IMR-90 (cell line): ENCODE data around the gene METTL8. TPM values are rescaled to one million over a fixed set of nuclear protein-coding genes. Genes with fewer than 3 reads are reported as not detected.

Source experiments
- ATAC-seq: fragments of 200-7000 bp; cut with Tn5 transposase; 2 replicates; pipeline ENCODE4 v1.9.1; 2020; ENCODE audit warnings: low read depth, mild to moderate bottlenecking, moderate library complexity
- BruUV-seq: library from RNA; stranded (reverse); fragments of 400-500 nt; replicated peaks from 2 replicates; lab custom pipeline; 2021; lab: Mats Ljungman, UMichigan
- CTCF ChIA-PET: fragments of 300-600 bp; formaldehyde crosslinking; extraction: SDS; loops from one replicate; lab custom pipeline; 2021; ENCODE audit warnings: antibody characterized with exemption; lab: Yijun Ruan, JAX
- POLR2A ChIA-PET: fragments of 300-600 bp; sonication (Branson Sonifier 250); formaldehyde crosslinking; loops from one replicate; lab custom pipeline; 2022; ENCODE audit warnings: antibody characterized with exemption; ENCODE audit not compliant: unreplicated experiment; lab: Charles Lee
- DNase-seq: peaks from one replicate; pipeline ENCODE4 v3.0.0; 2013
- H2AFZ ChIP-seq: replicated peaks from 2 replicates; pipeline ENCODE3; 2013; ENCODE audit warnings: low read length, mild to moderate bottlenecking; ENCODE audit not compliant: poor library complexity
- H2AK5ac ChIP-seq: 2 replicates; pipeline ENCODE4 v1.6.1; 2013; ENCODE audit warnings: low read depth, low read length, inconsistent platforms
- H2AK9ac ChIP-seq: replicated peaks from 2 replicates; pipeline ENCODE3; 2013; ENCODE audit warnings: mild to moderate bottlenecking, low read depth, low read length, moderate library complexity; ENCODE audit not compliant: poor library complexity
- H2BK120ac ChIP-seq: 2 replicates; pipeline ENCODE4 v1.6.1; 2013; ENCODE audit warnings: low read depth, low read length, inconsistent platforms
- H2BK15ac ChIP-seq: 3 replicates; pipeline ENCODE4 v1.6.1; 2013; ENCODE audit warnings: low read depth, low read length, inconsistent platforms
- H2BK20ac ChIP-seq: 2 replicates; pipeline ENCODE4 v1.6.1; 2013; ENCODE audit warnings: low read depth, mild to moderate bottlenecking, inconsistent platforms, low read length, moderate library complexity
- H2BK5ac ChIP-seq: 2 replicates; pipeline ENCODE4 v1.6.1; 2013; ENCODE audit warnings: mild to moderate bottlenecking, low read depth, low read length, inconsistent platforms; ENCODE audit not compliant: poor library complexity, severe bottlenecking
- H3K14ac ChIP-seq: replicated peaks from 2 replicates; pipeline ENCODE4 v1.6.1; 2013; ENCODE audit warnings: low read depth, low read length, inconsistent platforms
- H3K18ac ChIP-seq: 2 replicates; pipeline ENCODE4 v1.6.1; 2013; ENCODE audit warnings: low read depth, low read length, control low read depth
- H3K23ac ChIP-seq: 2 replicates; pipeline ENCODE4 v1.6.1; 2013; ENCODE audit warnings: low read depth, low read length, inconsistent platforms
- H3K27ac ChIP-seq: 2 replicates; pipeline ENCODE4 v1.5.1; 2013; ENCODE audit warnings: mild to moderate bottlenecking, control low read depth, low read length; ENCODE audit not compliant: insufficient read depth
- H3K27me3 ChIP-seq: 2 replicates; pipeline ENCODE4 v1.6.1; 2013; ENCODE audit warnings: low read length; ENCODE audit not compliant: control insufficient read depth, insufficient read depth
- H3K36me3 ChIP-seq: 2 replicates; pipeline ENCODE4 v1.6.1; 2013; ENCODE audit warnings: low read length, mixed read lengths; ENCODE audit not compliant: control insufficient read depth, insufficient read depth
- H3K4ac ChIP-seq: 2 replicates; pipeline ENCODE4 v1.6.1; 2013; ENCODE audit warnings: low read depth, low read length, inconsistent platforms
- H3K4me1 ChIP-seq: 2 replicates; pipeline ENCODE4 v1.6.1; 2013; ENCODE audit warnings: low read length, mixed read lengths; ENCODE audit not compliant: control insufficient read depth, insufficient read depth
- H3K4me2 ChIP-seq: 2 replicates; pipeline ENCODE4 v1.6.1; 2013; ENCODE audit warnings: low read depth, mild to moderate bottlenecking, control low read depth, low read length, moderate library complexity
- H3K4me3 ChIP-seq: 2 replicates; pipeline ENCODE4 v1.5.1; 2013; ENCODE audit warnings: low read depth, mild to moderate bottlenecking, control low read depth, low read length, moderate library complexity; ENCODE audit not compliant: insufficient read depth
- H3K56ac ChIP-seq: 2 replicates; pipeline ENCODE4 v1.6.1; 2013; ENCODE audit warnings: low read length, inconsistent platforms; ENCODE audit not compliant: insufficient read depth; ENCODE audit errors: extremely low read depth
- H3K79me1 ChIP-seq, 2 experiments: 2 replicates each; pipeline ENCODE4 v1.6.1; 2013; ENCODE audit warnings: low read length in 2 of 2, inconsistent platforms in 1 of 2, low read depth in 1 of 2
- H3K9ac ChIP-seq: 2 replicates; pipeline ENCODE4 v1.6.1; 2013; ENCODE audit warnings: low read depth, low read length, control low read depth
- H3K9me1 ChIP-seq: 2 replicates; pipeline ENCODE4 v1.6.1; 2013; ENCODE audit warnings: low read length, inconsistent platforms; ENCODE audit not compliant: insufficient read depth
- H3K9me3 ChIP-seq: 2 replicates; pipeline ENCODE4 v1.6.1; 2013; ENCODE audit warnings: low read length; ENCODE audit not compliant: control insufficient read depth, insufficient read depth
- H4K20me1 ChIP-seq: 2 replicates; pipeline ENCODE4 v1.6.1; 2013; ENCODE audit warnings: low read length, inconsistent platforms; ENCODE audit not compliant: insufficient read depth
- H4K5ac ChIP-seq: 2 replicates; pipeline ENCODE4 v1.6.1; 2013; ENCODE audit warnings: mild to moderate bottlenecking, low read depth, low read length, control low read depth
- H4K8ac ChIP-seq, 2 experiments: 2 replicates each; pipeline ENCODE4 v1.6.1; 2013; ENCODE audit warnings: low read depth in 2 of 2, low read length in 2 of 2, control low read depth in 1 of 2, inconsistent platforms in 1 of 2
- H4K91ac ChIP-seq: 2 replicates; pipeline ENCODE4 v1.6.1; 2013; ENCODE audit warnings: low read depth, low read length, inconsistent platforms; ENCODE audit not compliant: insufficient read depth
- CEBPB ChIP-seq: IDR thresholded peaks from 2 replicates; pipeline ENCODE4 v1.6.1; 2012; ENCODE audit warnings: low read depth, low read length, improper control_type of control experiment
- CHD1 ChIP-seq: IDR thresholded peaks from 2 replicates; pipeline ENCODE4 v1.6.1; 2012; ENCODE audit warnings: low read depth, low read length, improper control_type of control experiment
- FOS ChIP-seq: fragments of 150-350 bp; IDR thresholded peaks from 2 replicates; pipeline ENCODE4 v1.6.1; 2016; ENCODE audit warnings: low read depth, low read length
- MAZ ChIP-seq: IDR thresholded peaks from 2 replicates; pipeline ENCODE4 v1.6.1; 2012; ENCODE audit warnings: low read depth, mild to moderate bottlenecking, low read length, improper control_type of control experiment, moderate library complexity, borderline replicate concordance
- POLR2A ChIP-seq: IDR thresholded peaks from 2 replicates; pipeline ENCODE4 v1.6.1; 2012; ENCODE audit warnings: mild to moderate bottlenecking, low read depth, low read length
- SMC3 ChIP-seq: fragments of 150-350 bp; IDR thresholded peaks from 2 replicates; pipeline ENCODE4 v1.6.1; 2016; ENCODE audit warnings: low read depth, mild to moderate bottlenecking, antibody characterized with exemption, low read length, moderate library complexity
- WGBS, 2 experiments: methylation state at CpG; one replicate each; pipeline versions ENCODE4 v1.1.5 to v1.1.7; 2013; ENCODE audit warnings: missing lambda C conversion rate in 2 of 2; ENCODE audit not compliant: insufficient read length in 1 of 2; ENCODE audit errors: extremely low coverage in 2 of 2; 5-methylcytosine and 5-hydroxymethylcytosine counted together
- dilution Hi-C: fragments of 300-500 bp; cut with HindIII; formaldehyde crosslinking; loops from one replicate; pipeline ENCODE4 v1.14.3; 2018; ENCODE audit warnings: low sequenced_read_pairs; ENCODE audit not compliant: unreplicated experiment
- in situ Hi-C: fragments of 300-500 bp; cut with MboI; formaldehyde crosslinking; loops from 3 replicates; pipeline ENCODE4 v1.14.3; 2019; ENCODE audit warnings: low sequenced_read_pairs, inconsistent platforms, mixed read lengths
- intact Hi-C: fragments of 100-400 bp; cut with micrococcal nuclease; formaldehyde crosslinking; loops from 2 replicates; pipeline ENCODE4 v1.10.0; 2022
- polyA plus RNA-seq, 3 experiments: library from polyadenylated mRNA; depleted of rRNA; stranded (reverse); fragments of >200 nt; gene quantifications; 2 replicates each; pipeline ENCODE4 v1.2.3, GENCODE V29; 2012; ENCODE audit warnings: low replicate concordance in 1 of 3
- total RNA-seq: library from RNA; depleted of rRNA; stranded (reverse); fragments of >200 nt; gene quantifications from 2 replicates; pipeline ENCODE4 v1.2.3, GENCODE V29; 2012
- TF ChIP-seq, protein P1 (sequence below): fragments of 150-350 bp; IDR thresholded peaks from 2 replicates; pipeline ENCODE4 v1.6.1; 2017; ENCODE audit warnings: mild to moderate bottlenecking, antibody characterized with exemption, low read length, low read depth
- TF ChIP-seq, protein P2 (sequence below): conservative IDR thresholded peaks from 2 replicates; pipeline ENCODE4 v1.5.1; 2012; ENCODE audit warnings: mild to moderate bottlenecking, low read depth, low read length, improper control_type of control experiment
- TF ChIP-seq, protein P3 (sequence below): fragments of 150-350 bp; IDR thresholded peaks from 2 replicates; pipeline ENCODE4 v1.6.1; 2016; ENCODE audit warnings: low read depth, mild to moderate bottlenecking, low read length, moderate library complexity, borderline replicate concordance

Gene METTL8
- total and polyA plus RNA-seq, 2 of the 4 experiments (the other 2 are of a cell fraction): 6.9 to 10.6 TPM

DNA sequence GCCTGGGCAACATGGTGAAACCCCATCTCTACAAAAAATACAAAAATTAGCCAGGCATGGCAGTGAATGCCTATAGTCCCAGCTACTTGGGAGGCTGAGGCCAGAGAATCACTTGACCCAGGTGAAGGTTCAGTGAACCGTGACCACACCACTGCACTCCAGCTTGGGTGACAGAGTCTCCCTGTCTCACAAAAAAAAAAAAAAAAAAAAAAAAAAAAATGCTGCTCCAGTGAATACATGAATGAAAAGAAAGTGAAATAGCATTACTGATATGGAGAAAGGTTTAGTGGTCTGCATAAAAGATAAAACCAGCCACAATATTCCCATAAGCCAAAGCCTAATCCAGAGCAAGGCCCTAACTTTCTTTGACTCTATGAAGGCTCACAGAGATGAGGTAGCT, 44.5 kb downstream of the METTL8 start:
- ChIA-PET POLR2A (interaction anchor here (0.7 kb wide), 1 partner anchor 21 kb away, joined by 20 read pairs; no protein-coding TSS in a partner anchor), CTCF (interaction anchor here (0.8 kb wide), 1 partner anchor 10 kb away, joined by 4 read pairs; no protein-coding TSS in a partner anchor)
- DNase-seq: no peak
- Histone ChIP-seq H3K4ac (no peak overlapping the region), H3K9ac (no peak overlapping the region), H4K91ac (no peak overlapping the region), H4K20me1 (no peaks in the 10 kb centered on the region), H3K9me1 (0 out of 2 replicates have a peak, but pooled peaks cover 4% of the 10 kb centered on the region), H3K79me1 (peaks cover 3 to 8% of the 10 kb centered on the region in 2 experiments; a peak in 2 of 4 replicates), H3K27ac (no peak overlapping the region), H3K4me2 (no peak overlapping the region), H2AK9ac (no peak overlapping the region), H3K4me3 (no peak overlapping the region), H3K4me1 (peaks cover 3% of the 10 kb centered on the region), H3K14ac (no peak overlapping the region), H2BK120ac (no peak overlapping the region), H2BK20ac (no peak overlapping the region), H2BK5ac (no peak overlapping the region), H2AFZ (no peak overlapping the region), H2AK5ac (no peak overlapping the region), H4K5ac (no peak overlapping the region), H3K27me3 (no peaks in the 10 kb centered on the region), H3K56ac (no peak overlapping the region), H2BK15ac (no peak overlapping the region), H3K9me3 (no peaks in the 10 kb centered on the region), H4K8ac (no peak overlapping the region), H3K23ac (no peak overlapping the region), H3K36me3 (no peaks in the 10 kb centered on the region), H3K18ac (no peak overlapping the region)
- no TSS peak for BruUV-seq
- TF ChIP-seq SMC3: no peak
- no peak for TF ChIP-seq CEBPB
- TF ChIP-seq POLR2A: no peak
- TF ChIP-seq CHD1: no peak
- no peak for TF ChIP-seq MAZ
- TF ChIP-seq, protein P1, sequence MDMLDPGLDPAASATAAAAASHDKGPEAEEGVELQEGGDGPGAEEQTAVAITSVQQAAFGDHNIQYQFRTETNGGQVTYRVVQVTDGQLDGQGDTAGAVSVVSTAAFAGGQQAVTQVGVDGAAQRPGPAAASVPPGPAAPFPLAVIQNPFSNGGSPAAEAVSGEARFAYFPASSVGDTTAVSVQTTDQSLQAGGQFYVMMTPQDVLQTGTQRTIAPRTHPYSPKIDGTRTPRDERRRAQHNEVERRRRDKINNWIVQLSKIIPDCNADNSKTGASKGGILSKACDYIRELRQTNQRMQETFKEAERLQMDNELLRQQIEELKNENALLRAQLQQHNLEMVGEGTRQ: no peak
- no peak for TF ChIP-seq FOS
- TF ChIP-seq, protein P2, sequence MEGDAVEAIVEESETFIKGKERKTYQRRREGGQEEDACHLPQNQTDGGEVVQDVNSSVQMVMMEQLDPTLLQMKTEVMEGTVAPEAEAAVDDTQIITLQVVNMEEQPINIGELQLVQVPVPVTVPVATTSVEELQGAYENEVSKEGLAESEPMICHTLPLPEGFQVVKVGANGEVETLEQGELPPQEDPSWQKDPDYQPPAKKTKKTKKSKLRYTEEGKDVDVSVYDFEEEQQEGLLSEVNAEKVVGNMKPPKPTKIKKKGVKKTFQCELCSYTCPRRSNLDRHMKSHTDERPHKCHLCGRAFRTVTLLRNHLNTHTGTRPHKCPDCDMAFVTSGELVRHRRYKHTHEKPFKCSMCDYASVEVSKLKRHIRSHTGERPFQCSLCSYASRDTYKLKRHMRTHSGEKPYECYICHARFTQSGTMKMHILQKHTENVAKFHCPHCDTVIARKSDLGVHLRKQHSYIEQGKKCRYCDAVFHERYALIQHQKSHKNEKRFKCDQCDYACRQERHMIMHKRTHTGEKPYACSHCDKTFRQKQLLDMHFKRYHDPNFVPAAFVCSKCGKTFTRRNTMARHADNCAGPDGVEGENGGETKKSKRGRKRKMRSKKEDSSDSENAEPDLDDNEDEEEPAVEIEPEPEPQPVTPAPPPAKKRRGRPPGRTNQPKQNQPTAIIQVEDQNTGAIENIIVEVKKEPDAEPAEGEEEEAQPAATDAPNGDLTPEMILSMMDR: no peak
- TF ChIP-seq, protein P3, sequence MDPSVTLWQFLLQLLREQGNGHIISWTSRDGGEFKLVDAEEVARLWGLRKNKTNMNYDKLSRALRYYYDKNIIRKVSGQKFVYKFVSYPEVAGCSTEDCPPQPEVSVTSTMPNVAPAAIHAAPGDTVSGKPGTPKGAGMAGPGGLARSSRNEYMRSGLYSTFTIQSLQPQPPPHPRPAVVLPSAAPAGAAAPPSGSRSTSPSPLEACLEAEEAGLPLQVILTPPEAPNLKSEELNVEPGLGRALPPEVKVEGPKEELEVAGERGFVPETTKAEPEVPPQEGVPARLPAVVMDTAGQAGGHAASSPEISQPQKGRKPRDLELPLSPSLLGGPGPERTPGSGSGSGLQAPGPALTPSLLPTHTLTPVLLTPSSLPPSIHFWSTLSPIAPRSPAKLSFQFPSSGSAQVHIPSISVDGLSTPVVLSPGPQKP: no peak
- no peak for ATAC-seq
- dilution Hi-C loops: no loop called here
- in situ Hi-C loops: no loop called here
- intact Hi-C loops: no loop called here
- 100% methylated on average over 1 of the region's 1 CpG; no CpG with 5 or more reads in 1 of the 2 experiments for WGBS, 2 experiments
